HEK293 (cell line): ENCODE data around the gene TLX3.

Experiments
- CTCF ChIA-PET: fragments of 350-600 bp; formaldehyde crosslinking; extraction: SDS; loops from one replicate; lab custom pipeline; 2021; ENCODE audit warnings: antibody characterized with exemption; lab: Yijun Ruan, JAX
- POLR2A ChIA-PET: fragments of 300-600 bp; formaldehyde crosslinking; extraction: SDS; loops from one replicate; lab custom pipeline; 2020; ENCODE audit warnings: antibody characterized with exemption, inconsistent platforms; lab: Yijun Ruan, JAX
- H3K27ac ChIP-seq: fragments of 200-500 bp; sonication (Bioruptor generic); 2 replicates; pipeline ENCODE4 v1.5.1; 2014; ENCODE audit warnings: low read depth, low read length, control low read depth, inconsistent platforms; ENCODE audit errors: extremely low read depth
- H3K36me3 ChIP-seq, 2 experiments: fragments of 200-500 bp in 1 of 2; sonication (Bioruptor generic) in 1 of 2; 1 replicate in 1 of 2; 2 replicates in 1 of 2; pipeline ENCODE4 v1.5.1; 2014 to 2017; ENCODE audit warnings: inconsistent platforms in 2 of 2, low read length in 2 of 2; ENCODE audit not compliant: control insufficient read depth in 2 of 2, insufficient read depth in 1 of 2
- H3K4me1 ChIP-seq: fragments of 200-500 bp; sonication (Bioruptor generic); 2 replicates; pipeline ENCODE4 v1.5.1; 2014; ENCODE audit warnings: mild to moderate bottlenecking, low read length, inconsistent platforms; ENCODE audit not compliant: control insufficient read depth, insufficient read depth
- H3K4me3 ChIP-seq: 2 replicates; pipeline ENCODE4 v1.5.1; 2011; ENCODE audit warnings: low read depth, mild to moderate bottlenecking, control low read depth, low read length, moderate library complexity
- H3K9me3 ChIP-seq: fragments of 200-500 bp; sonication (Bioruptor generic); 2 replicates; pipeline ENCODE4 v1.5.1; 2014; ENCODE audit warnings: low read depth, low read length, inconsistent platforms; ENCODE audit not compliant: control insufficient read depth, insufficient read depth
- BCL11B ChIP-seq: fragments of 450-650 bp; formaldehyde crosslinking; IDR thresholded peaks from 2 replicates; pipeline ENCODE4 v1.5.1; 2016; ENCODE audit warnings: low read depth, missing biosample characterization, missing genetic modification characterization
- EGR2 ChIP-seq: fragments of 450-650 bp; formaldehyde crosslinking; IDR thresholded peaks from 2 replicates; pipeline ENCODE4 v1.5.1; 2016; ENCODE audit warnings: low read depth, missing biosample characterization, missing genetic modification characterization
- GLI2 ChIP-seq: fragments of 450-650 bp; formaldehyde crosslinking; IDR thresholded peaks from 2 replicates; pipeline ENCODE4; 2017; ENCODE audit warnings: missing biosample characterization, missing genetic modification characterization, low read depth, borderline replicate concordance
- GLIS1 ChIP-seq: fragments of 450-650 bp; formaldehyde crosslinking; IDR thresholded peaks from 2 replicates; pipeline ENCODE4 v1.5.1; 2016; ENCODE audit warnings: missing biosample characterization, missing genetic modification characterization
- REPIN1 ChIP-seq: fragments of 450-650 bp; formaldehyde crosslinking; IDR thresholded peaks from 2 replicates; pipeline ENCODE4 v1.5.1; 2017; ENCODE audit warnings: missing biosample characterization, missing genetic modification characterization, low read depth
- SETDB1 ChIP-seq: IDR thresholded peaks from one replicate; pipeline ENCODE4 v1.6.1; 2017; ENCODE audit warnings: mild to moderate bottlenecking, low read length, moderate library complexity, mixed read lengths; ENCODE audit not compliant: insufficient read length
- SP2 ChIP-seq: fragments of 450-650 bp; formaldehyde crosslinking; IDR thresholded peaks from 2 replicates; pipeline ENCODE4 v1.5.1; 2016; ENCODE audit warnings: missing biosample characterization, missing genetic modification characterization
- ZBTB48 ChIP-seq: fragments of 450-650 bp; formaldehyde crosslinking; IDR thresholded peaks from 2 replicates; pipeline ENCODE4 v1.5.1; 2016; ENCODE audit warnings: missing biosample characterization, missing genetic modification characterization
- ZFHX2 ChIP-seq: fragments of 450-650 bp; formaldehyde crosslinking; conservative IDR thresholded peaks from 2 replicates; pipeline ENCODE4 v1.5.1; 2016; ENCODE audit warnings: missing biosample characterization, missing genetic modification characterization
- ZNF155 ChIP-seq: fragments of 450-650 bp; formaldehyde crosslinking; IDR thresholded peaks from 2 replicates; pipeline ENCODE4 v1.5.1; 2016; ENCODE audit warnings: missing biosample characterization, missing genetic modification characterization
- ZNF202 ChIP-seq: fragments of 450-650 bp; formaldehyde crosslinking; IDR thresholded peaks from 2 replicates; pipeline ENCODE4 v1.5.1; 2016; ENCODE audit warnings: missing biosample characterization, missing genetic modification characterization, borderline replicate concordance
- ZNF239 ChIP-seq: fragments of 450-650 bp; formaldehyde crosslinking; IDR thresholded peaks from 2 replicates; pipeline ENCODE4 v1.5.1; 2016; ENCODE audit warnings: missing biosample characterization, missing genetic modification characterization
- ZNF335 ChIP-seq: fragments of 450-650 bp; formaldehyde crosslinking; conservative IDR thresholded peaks from 2 replicates; pipeline ENCODE4 v1.5.1; 2016; ENCODE audit warnings: missing biosample characterization, missing genetic modification characterization
- ZNF391 ChIP-seq: fragments of 450-650 bp; formaldehyde crosslinking; IDR thresholded peaks from 2 replicates; pipeline ENCODE4 v1.5.1; 2016; ENCODE audit warnings: low read depth, missing biosample characterization, missing genetic modification characterization, borderline replicate concordance
- ZNF404 ChIP-seq: fragments of 450-650 bp; formaldehyde crosslinking; IDR thresholded peaks from 2 replicates; pipeline ENCODE4 v1.5.1; 2017; ENCODE audit warnings: missing biosample characterization, missing genetic modification characterization
- ZNF416 ChIP-seq: fragments of 450-650 bp; formaldehyde crosslinking; IDR thresholded peaks from 2 replicates; pipeline ENCODE4 v1.5.1; 2016; ENCODE audit warnings: missing biosample characterization, missing genetic modification characterization
- ZNF561 ChIP-seq: fragments of 450-650 bp; IDR thresholded peaks from 2 replicates; pipeline ENCODE4 v1.5.1; 2018; ENCODE audit warnings: missing biosample characterization, missing genetic modification characterization, borderline replicate concordance
- ZNF571 ChIP-seq: fragments of 450-650 bp; formaldehyde crosslinking; IDR thresholded peaks from 2 replicates; pipeline ENCODE4 v1.5.0; 2017; ENCODE audit warnings: missing biosample characterization, missing genetic modification characterization
- ZNF624 ChIP-seq: fragments of 450-650 bp; formaldehyde crosslinking; IDR thresholded peaks from 2 replicates; pipeline ENCODE4 v1.5.1; 2017; ENCODE audit warnings: missing biosample characterization, missing genetic modification characterization
- TF ChIP-seq, protein P1 (sequence below): fragments of 450-650 bp; formaldehyde crosslinking; IDR thresholded peaks from 2 replicates; pipeline ENCODE4 v1.5.1; 2017; ENCODE audit warnings: missing biosample characterization, missing genetic modification characterization
- TF ChIP-seq, protein P2 (sequence below): fragments of 450-650 bp; formaldehyde crosslinking; IDR thresholded peaks from 2 replicates; pipeline ENCODE4 v1.5.1; 2017; ENCODE audit warnings: missing biosample characterization, missing genetic modification characterization
- TF ChIP-seq, protein P3 (sequence below): sonication (generic); formaldehyde crosslinking; IDR thresholded peaks from 2 replicates; pipeline ENCODE4 v1.8.1; 2022; ENCODE audit warnings: mild to moderate bottlenecking, moderate library complexity, missing genetic modification reagents
- TF ChIP-seq, protein P4 (sequence below): fragments of 450-650 bp; formaldehyde crosslinking; IDR thresholded peaks from 2 replicates; pipeline ENCODE4 v1.5.1; 2016; ENCODE audit warnings: missing biosample characterization, missing genetic modification characterization, borderline replicate concordance

TLX3 gene

DNA sequence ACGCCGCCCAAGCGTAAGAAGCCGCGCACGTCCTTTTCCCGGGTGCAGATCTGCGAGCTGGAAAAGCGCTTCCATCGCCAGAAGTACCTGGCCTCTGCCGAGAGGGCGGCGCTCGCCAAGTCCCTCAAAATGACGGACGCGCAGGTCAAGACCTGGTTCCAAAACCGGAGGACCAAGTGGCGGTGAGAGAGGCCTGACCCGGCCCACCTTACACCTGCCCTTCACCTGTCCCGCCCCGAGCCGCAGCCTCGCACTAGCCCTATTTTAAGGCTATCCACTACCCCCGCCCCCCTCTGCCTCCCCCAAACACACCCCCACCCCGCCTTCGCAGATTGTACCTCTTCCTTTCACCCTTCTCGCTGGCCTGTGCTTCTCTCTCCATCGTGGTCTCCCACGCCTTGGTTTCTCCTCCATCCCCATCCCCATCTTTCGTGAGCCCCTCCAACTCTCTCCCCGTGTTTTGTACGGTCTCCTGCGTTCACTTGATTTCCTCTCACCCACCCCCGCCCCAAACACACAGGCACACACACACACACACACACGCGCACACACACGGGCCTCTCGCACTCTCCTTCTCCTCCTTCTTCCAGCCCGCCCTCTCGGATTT lies 1.3 kb downstream of the TLX3 start:
- H3K4me3 ChIP-seq: peak overlapping the region; percentile 59
- H3K9me3 ChIP-seq: no peaks in the 10 kb centered on the region
- H3K36me3 ChIP-seq: peaks cover 3 to 9% of the 10 kb centered on the region in 2 experiments; a peak in 2 of 3 replicates
- TF ChIP-seq, protein P1, sequence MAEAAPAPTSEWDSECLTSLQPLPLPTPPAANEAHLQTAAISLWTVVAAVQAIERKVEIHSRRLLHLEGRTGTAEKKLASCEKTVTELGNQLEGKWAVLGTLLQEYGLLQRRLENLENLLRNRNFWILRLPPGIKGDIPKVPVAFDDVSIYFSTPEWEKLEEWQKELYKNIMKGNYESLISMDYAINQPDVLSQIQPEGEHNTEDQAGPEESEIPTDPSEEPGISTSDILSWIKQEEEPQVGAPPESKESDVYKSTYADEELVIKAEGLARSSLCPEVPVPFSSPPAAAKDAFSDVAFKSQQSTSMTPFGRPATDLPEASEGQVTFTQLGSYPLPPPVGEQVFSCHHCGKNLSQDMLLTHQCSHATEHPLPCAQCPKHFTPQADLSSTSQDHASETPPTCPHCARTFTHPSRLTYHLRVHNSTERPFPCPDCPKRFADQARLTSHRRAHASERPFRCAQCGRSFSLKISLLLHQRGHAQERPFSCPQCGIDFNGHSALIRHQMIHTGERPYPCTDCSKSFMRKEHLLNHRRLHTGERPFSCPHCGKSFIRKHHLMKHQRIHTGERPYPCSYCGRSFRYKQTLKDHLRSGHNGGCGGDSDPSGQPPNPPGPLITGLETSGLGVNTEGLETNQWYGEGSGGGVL: no peak
- TF ChIP-seq, protein P2, sequence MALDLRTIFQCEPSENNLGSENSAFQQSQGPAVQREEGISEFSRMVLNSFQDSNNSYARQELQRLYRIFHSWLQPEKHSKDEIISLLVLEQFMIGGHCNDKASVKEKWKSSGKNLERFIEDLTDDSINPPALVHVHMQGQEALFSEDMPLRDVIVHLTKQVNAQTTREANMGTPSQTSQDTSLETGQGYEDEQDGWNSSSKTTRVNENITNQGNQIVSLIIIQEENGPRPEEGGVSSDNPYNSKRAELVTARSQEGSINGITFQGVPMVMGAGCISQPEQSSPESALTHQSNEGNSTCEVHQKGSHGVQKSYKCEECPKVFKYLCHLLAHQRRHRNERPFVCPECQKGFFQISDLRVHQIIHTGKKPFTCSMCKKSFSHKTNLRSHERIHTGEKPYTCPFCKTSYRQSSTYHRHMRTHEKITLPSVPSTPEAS (tag by site-specific recombination): 0 out of 2 replicates have a peak, but pooled peaks have one; percentile 41
- 0 out of 2 replicates have a peak, but pooled peaks have one; percentile 11 for TF ChIP-seq ZFHX2
- TF ChIP-seq EGR2 (tag by site-specific recombination): 0 out of 2 replicates have a peak, but pooled peaks have one; percentile 10
- peaks cover 8% of the 10 kb centered on the region for H3K4me1 ChIP-seq
- H3K27ac ChIP-seq: no peak overlapping the region; the same call in 1 of the 2 replicates
- ChIA-PET CTCF (no interaction called here), POLR2A (no interaction called here)

DNA sequence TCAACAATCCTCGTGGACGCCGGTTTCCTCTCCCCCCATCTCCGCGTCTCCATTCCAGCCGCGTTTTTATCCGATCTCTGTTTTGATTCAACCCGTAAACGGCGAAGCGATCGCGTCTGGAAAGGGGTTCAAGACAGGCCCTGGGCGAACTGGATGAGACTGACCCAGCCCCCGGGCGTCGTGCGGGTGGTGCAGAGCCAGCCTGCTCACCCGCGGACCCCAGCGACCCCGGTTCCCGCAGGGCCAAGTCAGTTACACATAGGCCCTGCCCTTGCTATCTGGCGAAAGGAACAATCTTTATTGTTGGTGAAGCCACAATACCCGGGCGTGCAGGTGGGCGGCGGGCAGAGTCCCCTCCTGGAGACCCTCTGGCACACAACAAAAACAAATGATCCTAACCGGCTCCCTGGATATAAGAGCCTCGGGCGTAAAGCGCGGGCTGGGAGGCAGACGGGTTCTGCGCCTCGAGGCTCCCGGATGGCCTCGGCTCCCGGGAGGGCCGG lies 1.8 kb downstream of the TLX3 start:
- Histone ChIP-seq H3K4me3 (no peak overlapping the region), H3K27ac (no peak overlapping the region), H3K4me1 (peaks cover 8% of the 10 kb centered on the region), H3K36me3 (peaks cover 3 to 9% of the 10 kb centered on the region in 2 experiments; a peak in 2 of 3 replicates), H3K9me3 (no peaks in the 10 kb centered on the region)
- ChIA-PET CTCF (no interaction called here), POLR2A (no interaction called here)
- TF ChIP-seq ZNF202 (peak; percentile 6; the same call in 1 of the 2 replicates), GLI2 (tag by site-specific recombination) (no peak)

DNA sequence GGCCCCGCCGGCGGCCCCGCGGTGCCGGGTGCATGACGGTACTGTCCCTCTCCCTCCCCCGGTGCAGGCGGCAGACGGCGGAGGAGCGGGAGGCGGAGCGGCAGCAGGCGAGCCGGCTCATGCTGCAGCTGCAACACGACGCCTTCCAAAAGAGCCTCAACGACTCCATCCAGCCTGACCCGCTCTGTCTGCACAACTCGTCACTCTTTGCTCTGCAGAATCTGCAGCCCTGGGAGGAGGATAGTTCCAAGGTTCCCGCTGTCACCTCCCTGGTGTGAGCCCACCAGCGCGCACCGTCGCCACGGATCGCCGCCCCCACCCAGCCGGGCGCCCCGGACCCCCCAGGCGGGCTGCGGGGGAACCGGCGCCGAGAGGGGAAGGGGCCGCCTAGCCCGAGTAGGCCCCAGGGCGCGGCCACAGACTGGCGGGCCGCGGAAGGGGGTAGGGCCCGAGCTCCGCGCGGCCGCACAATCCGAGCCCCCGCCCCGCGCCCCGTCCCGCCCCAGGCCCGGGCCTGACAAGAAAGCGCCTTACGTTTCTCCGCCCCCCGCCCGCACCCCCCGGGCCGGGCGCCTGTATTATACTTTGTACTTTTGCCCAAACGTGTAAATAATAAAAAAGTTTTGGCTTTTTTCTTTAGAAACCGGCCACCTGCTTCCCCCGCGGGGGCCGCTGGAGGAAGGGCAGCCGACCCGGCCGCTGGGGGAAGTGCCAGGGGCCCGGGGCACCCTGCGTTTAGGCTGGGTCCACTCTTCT lies 2.5 kb downstream of the TLX3 start:
- Histone ChIP-seq H3K4me3 (no peak overlapping the region), H3K4me1 (peaks cover 8% of the 10 kb centered on the region), H3K36me3 (peaks cover 3 to 9% of the 10 kb centered on the region in 2 experiments; a peak in 2 of 3 replicates), H3K9me3 (no peaks in the 10 kb centered on the region), H3K27ac (no peak overlapping the region)
- CTCF ChIA-PET: no interaction called here
- POLR2A ChIA-PET: no interaction called here
- TF ChIP-seq ZNF416 (tag by site-specific recombination): no peak
- no peak for TF ChIP-seq BCL11B
- TF ChIP-seq SP2 (tag by site-specific recombination): no peak
- TF ChIP-seq ZNF561: no peak
- TF ChIP-seq ZBTB48 (tag by site-specific recombination): no peak
- no peak for TF ChIP-seq ZNF391 (tag by site-specific recombination)
- TF ChIP-seq SETDB1: no peak
- TF ChIP-seq, protein P3, sequence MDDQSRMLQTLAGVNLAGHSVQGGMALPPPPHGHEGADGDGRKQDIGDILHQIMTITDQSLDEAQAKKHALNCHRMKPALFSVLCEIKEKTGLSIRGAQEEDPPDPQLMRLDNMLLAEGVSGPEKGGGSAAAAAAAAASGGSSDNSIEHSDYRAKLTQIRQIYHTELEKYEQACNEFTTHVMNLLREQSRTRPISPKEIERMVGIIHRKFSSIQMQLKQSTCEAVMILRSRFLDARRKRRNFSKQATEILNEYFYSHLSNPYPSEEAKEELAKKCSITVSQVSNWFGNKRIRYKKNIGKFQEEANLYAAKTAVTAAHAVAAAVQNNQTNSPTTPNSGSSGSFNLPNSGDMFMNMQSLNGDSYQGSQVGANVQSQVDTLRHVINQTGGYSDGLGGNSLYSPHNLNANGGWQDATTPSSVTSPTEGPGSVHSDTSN (CRISPR knock-in tag): no peak
- no peak for TF ChIP-seq ZNF239
- no peak for TF ChIP-seq ZNF155 (tag by site-specific recombination)
- TF ChIP-seq GLIS1: no peak
- TF ChIP-seq ZNF404 (tag by site-specific recombination): no peak
- TF ChIP-seq ZNF624 (tag by site-specific recombination): no peak
- no peak for TF ChIP-seq ZNF335 (tag by site-specific recombination)
- no peak for TF ChIP-seq ZNF571 (tag by site-specific recombination)
- TF ChIP-seq, protein P4, sequence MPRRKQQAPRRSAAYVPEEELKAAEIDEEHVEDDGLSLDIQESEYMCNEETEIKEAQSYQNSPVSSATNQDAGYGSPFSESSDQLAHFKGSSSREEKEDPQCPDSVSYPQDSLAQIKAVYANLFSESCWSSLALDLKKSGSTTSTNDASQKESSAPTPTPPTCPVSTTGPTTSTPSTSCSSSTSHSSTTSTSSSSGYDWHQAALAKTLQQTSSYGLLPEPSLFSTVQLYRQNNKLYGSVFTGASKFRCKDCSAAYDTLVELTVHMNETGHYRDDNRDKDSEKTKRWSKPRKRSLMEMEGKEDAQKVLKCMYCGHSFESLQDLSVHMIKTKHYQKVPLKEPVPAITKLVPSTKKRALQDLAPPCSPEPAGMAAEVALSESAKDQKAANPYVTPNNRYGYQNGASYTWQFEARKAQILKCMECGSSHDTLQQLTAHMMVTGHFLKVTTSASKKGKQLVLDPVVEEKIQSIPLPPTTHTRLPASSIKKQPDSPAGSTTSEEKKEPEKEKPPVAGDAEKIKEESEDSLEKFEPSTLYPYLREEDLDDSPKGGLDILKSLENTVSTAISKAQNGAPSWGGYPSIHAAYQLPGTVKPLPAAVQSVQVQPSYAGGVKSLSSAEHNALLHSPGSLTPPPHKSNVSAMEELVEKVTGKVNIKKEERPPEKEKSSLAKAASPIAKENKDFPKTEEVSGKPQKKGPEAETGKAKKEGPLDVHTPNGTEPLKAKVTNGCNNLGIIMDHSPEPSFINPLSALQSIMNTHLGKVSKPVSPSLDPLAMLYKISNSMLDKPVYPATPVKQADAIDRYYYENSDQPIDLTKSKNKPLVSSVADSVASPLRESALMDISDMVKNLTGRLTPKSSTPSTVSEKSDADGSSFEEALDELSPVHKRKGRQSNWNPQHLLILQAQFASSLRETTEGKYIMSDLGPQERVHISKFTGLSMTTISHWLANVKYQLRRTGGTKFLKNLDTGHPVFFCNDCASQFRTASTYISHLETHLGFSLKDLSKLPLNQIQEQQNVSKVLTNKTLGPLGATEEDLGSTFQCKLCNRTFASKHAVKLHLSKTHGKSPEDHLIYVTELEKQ (tag by site-specific recombination): no peak
- TF ChIP-seq REPIN1 (tag by site-specific recombination): no peak
